Measurements from ENCODE around the gene ANKRD45.
A peak's percentile ranks its signal among the peaks of the same experiment; 100 is the strongest.
"Not testable (repeated sequence)": the region's sequence is repeated elsewhere in the genome, so short reads cannot be mapped to it uniquely, and the experiment has no call there.

Gene ANKRD45

DNA sequence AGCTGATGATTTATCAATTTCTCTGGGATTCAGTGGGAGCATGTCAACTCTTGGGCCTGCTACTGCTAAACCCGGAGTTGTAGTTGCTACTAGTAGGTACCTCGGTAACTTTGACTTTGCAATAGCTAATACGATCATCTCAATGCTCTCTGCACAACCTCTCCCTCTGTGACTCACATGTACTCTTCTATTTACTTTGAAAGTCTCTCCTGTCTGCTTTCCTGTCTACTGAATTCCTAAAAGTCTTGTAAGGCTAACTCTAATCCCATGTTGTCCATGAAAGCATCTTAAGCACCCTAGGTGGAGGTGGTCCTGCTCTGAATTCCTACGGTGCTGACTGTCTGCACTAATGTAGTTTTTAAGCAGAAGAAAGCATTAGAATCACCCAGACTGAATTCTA lies 96.1 kb downstream of the ANKRD45 start:
- DNase-seq (ENCODE audit: extremely low spot score) = no peak
- ChIA-PET POLR2A (no interaction called here), CTCF (no interaction called here)
- no peak for TF ChIP-seq FOXK2 (IDR thresholded peaks at IDR 0.05)
- TF ChIP-seq LEF1 (IDR thresholded peaks at IDR 0.05; ENCODE audit: borderline replicate concordance) = no peak
- no peak for TF ChIP-seq SUZ12 (IDR thresholded peaks at IDR 0.05)
- TF ChIP-seq HDGF (IDR thresholded peaks at IDR 0.05; ENCODE audit: borderline replicate concordance) = no peak
- no peak for TF ChIP-seq ZNF384 (IDR thresholded peaks at IDR 0.05)
- TF ChIP-seq NFRKB (IDR thresholded peaks at IDR 0.05) = no peak
- TF ChIP-seq ARNT (IDR thresholded peaks at IDR 0.05) = no peak
- no peak for TF ChIP-seq ELF4 (IDR thresholded peaks at IDR 0.05)
- TF ChIP-seq SP1 (IDR thresholded peaks at IDR 0.05) = no peak
- TF ChIP-seq TARDBP (IDR thresholded peaks at IDR 0.05) = no peak
- no peak for TF ChIP-seq FOXA1 (IDR thresholded peaks at IDR 0.05)
- TF ChIP-seq FOXM1 (IDR thresholded peaks at IDR 0.05; ENCODE audit: borderline replicate concordance) = no peak
- TF ChIP-seq CTBP1 (IDR thresholded peaks at IDR 0.05; ENCODE audit: borderline replicate concordance) = no peak
- no peak for TF ChIP-seq BHLHE40 (IDR thresholded peaks at IDR 0.05; ENCODE audit: borderline replicate concordance)
- TF ChIP-seq, protein P1, sequence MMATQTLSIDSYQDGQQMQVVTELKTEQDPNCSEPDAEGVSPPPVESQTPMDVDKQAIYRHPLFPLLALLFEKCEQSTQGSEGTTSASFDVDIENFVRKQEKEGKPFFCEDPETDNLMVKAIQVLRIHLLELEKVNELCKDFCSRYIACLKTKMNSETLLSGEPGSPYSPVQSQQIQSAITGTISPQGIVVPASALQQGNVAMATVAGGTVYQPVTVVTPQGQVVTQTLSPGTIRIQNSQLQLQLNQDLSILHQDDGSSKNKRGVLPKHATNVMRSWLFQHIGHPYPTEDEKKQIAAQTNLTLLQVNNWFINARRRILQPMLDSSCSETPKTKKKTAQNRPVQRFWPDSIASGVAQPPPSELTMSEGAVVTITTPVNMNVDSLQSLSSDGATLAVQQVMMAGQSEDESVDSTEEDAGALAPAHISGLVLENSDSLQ (IDR thresholded peaks at IDR 0.05) = no peak
- TF ChIP-seq L3MBTL2 (conservative IDR thresholded peaks at IDR 0.05) = no peak

DNA sequence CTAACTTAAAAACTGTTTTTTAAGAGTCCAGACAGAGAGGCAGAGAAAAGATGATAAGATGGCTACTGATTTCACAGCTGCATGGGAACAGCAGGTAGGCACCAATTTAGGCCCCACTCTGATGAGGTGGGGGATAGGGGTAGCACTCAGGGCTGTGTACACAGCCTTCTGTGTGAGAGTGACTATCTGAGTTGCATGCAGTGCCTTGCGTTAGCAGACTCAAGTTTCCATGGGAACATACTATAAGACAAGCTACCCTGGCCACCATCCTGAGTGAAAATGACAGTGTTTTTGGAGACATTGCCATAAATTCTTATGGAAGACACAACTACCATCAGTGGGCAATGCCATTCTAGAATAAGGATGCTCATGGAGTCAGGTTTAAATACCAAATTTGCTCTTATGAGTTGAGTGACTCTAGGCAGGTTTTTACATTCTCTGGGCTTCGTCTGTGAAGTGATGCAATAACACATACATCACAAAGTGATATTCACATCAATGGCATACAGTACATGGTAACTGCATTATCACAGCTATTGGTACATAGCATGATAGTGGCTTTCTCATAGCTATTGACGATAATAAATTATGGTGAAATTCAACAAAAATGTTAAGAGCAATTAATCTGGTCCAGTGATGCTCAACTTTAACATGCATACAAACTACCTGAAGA lies 97.3 kb downstream of the ANKRD45 start:
- POLR2A ChIA-PET = no interaction called here
- CTCF ChIA-PET = no interaction called here
- no peak for TF ChIP-seq FOXM1 (IDR thresholded peaks at IDR 0.05; ENCODE audit: borderline replicate concordance)
- no peak for TF ChIP-seq SP1 (IDR thresholded peaks at IDR 0.05)
- no peak for TF ChIP-seq NFRKB (IDR thresholded peaks at IDR 0.05)
- no peak for TF ChIP-seq L3MBTL2 (conservative IDR thresholded peaks at IDR 0.05)
- no peak for TF ChIP-seq ZNF384 (IDR thresholded peaks at IDR 0.05)
- no peak for TF ChIP-seq FOXA1 (IDR thresholded peaks at IDR 0.05)
- TF ChIP-seq CTBP1 (IDR thresholded peaks at IDR 0.05; ENCODE audit: borderline replicate concordance) = no peak
- TF ChIP-seq, protein P1 (IDR thresholded peaks at IDR 0.05) = no peak
- TF ChIP-seq HDGF (IDR thresholded peaks at IDR 0.05; ENCODE audit: borderline replicate concordance) = no peak
- no peak for TF ChIP-seq LEF1 (IDR thresholded peaks at IDR 0.05; ENCODE audit: borderline replicate concordance)
- no peak for TF ChIP-seq TARDBP (IDR thresholded peaks at IDR 0.05)
- TF ChIP-seq FOXK2 (IDR thresholded peaks at IDR 0.05) = no peak
- no peak for TF ChIP-seq ARNT (IDR thresholded peaks at IDR 0.05)
- no peak for DNase-seq (ENCODE audit: extremely low spot score)

DNA sequence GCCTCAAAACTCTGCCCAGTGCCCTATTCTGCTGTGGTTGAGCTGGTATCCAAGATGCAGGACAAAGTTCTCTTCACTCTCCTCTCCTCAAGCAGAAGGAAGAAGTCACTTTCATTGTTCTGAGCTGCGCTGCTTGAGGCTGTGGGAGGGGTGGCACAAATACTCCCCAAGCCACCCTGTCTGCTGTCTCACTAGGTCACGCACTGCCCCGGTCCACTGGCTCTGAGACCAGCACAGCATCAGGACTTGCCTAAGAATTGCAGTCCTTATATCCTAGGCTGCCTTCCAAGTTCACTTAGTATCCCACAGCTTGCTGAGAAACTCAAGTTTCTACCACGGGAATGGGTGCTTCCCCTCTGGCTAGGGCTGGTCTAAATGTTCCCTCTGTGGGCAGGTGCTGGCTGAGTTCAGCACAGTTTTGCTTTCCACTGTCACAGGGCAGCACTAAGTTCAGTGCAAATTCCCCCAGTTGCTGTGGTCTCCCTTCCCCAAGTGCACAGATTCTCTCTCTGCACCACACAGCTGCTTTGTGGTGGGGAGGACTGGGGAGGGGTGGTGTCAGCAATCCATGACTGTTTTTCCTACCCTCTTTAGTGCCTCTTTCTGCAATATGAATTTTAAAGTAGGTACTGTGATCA lies 99.2 kb downstream of the ANKRD45 start:
- POLR2A ChIA-PET = no interaction called here

DNA sequence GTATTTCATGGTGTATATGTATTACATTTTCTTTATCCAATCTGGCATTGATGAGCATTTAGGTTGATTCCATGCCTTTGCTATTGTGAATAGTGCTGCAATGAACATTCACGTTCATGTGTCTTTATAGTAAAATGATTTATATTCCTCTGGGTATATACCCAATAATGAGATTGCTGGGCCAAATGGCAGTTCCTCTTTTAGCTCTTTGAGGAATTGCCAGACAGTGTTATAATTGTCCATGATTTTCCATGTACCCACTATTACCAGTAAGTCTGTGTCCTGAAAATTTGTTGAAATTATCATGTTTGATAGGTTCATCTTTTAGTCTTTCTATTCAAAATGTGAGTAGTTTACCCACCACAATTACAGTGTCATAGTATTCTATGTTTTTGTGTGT lies 101.2 kb downstream of the ANKRD45 start:
- CTCF ChIA-PET = no interaction called here
- TF ChIP-seq SUZ12 (IDR thresholded peaks at IDR 0.05) (no peak), FOXM1 (IDR thresholded peaks at IDR 0.05; ENCODE audit: borderline replicate concordance) (no peak), NFRKB (IDR thresholded peaks at IDR 0.05) (no peak), FOXK2 (IDR thresholded peaks at IDR 0.05) (no peak), ARNT (IDR thresholded peaks at IDR 0.05) (no peak), ELF4 (IDR thresholded peaks at IDR 0.05) (no peak), TARDBP (IDR thresholded peaks at IDR 0.05) (no peak), ZNF384 (IDR thresholded peaks at IDR 0.05) (no peak), SP1 (IDR thresholded peaks at IDR 0.05) (no peak), CTBP1 (IDR thresholded peaks at IDR 0.05; ENCODE audit: borderline replicate concordance) (no peak), LEF1 (IDR thresholded peaks at IDR 0.05; ENCODE audit: borderline replicate concordance) (no peak), HDGF (IDR thresholded peaks at IDR 0.05; ENCODE audit: borderline replicate concordance) (no peak), BHLHE40 (IDR thresholded peaks at IDR 0.05; ENCODE audit: borderline replicate concordance) (no peak), FOXA1 (IDR thresholded peaks at IDR 0.05) (no peak), L3MBTL2 (conservative IDR thresholded peaks at IDR 0.05) (no peak)
- TF ChIP-seq, protein P1 (IDR thresholded peaks at IDR 0.05) = no peak
- POLR2A ChIA-PET = no interaction called here
- no peak for DNase-seq (ENCODE audit: extremely low spot score)

More for the DNA sequence above, 99.2 kb downstream of the ANKRD45 start:
- TF ChIP-seq L3MBTL2 (conservative IDR thresholded peaks at IDR 0.05) = no peak
- CTCF ChIA-PET = no interaction called here
- no peak for DNase-seq (ENCODE audit: extremely low spot score)

DNA sequence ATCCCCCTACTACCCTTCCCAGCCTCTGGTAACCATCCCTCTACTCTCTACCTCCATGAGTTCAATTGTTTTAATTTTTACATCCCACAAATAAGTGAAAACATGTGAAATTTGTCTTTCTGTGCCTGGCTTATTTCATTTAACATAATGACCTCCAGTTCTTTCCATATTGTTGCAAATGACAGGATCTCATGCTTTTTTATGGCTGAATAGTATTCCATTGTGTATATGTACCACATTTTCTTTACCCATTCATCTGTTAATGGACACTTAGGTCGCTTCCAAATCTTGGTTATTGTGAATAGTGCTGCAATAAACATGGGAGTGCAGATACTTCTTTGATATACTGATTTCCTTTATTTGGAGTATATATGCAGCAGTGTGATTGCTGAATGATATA lies 105.8 kb downstream of the ANKRD45 start:
- CTCF ChIA-PET; DNase-seq (ENCODE audit: extremely low spot score); POLR2A ChIA-PET: not testable (repeated sequence)

DNA sequence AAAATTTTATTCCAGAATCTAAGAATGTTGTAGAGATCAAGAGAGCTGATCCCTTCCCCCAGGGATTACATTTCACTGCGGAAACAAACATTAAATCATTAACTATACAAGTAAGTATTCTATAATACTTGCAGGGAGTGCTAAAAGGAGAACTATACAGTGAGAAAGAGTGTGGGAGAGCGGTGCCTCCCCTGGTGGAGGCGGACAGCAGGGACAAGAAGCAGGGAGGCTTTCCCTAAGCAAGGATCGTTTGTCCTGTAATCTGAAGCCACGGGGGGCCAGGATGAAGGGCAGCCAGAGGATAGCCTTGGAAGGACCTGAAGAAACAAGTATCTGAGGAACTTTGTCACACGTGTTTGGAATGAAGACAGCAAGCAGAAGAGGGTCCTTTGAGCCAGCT lies 106.8 kb downstream of the ANKRD45 start:
- CTCF ChIA-PET = no interaction called here
- TF ChIP-seq TARDBP (IDR thresholded peaks at IDR 0.05) = no peak
- no peak for TF ChIP-seq L3MBTL2 (conservative IDR thresholded peaks at IDR 0.05)
- no peak for TF ChIP-seq NFRKB (IDR thresholded peaks at IDR 0.05)
- no peak for TF ChIP-seq ELF4 (IDR thresholded peaks at IDR 0.05)
- no peak for TF ChIP-seq SUZ12 (IDR thresholded peaks at IDR 0.05)
- TF ChIP-seq FOXA1 (IDR thresholded peaks at IDR 0.05) = no peak
- TF ChIP-seq ZNF384 (IDR thresholded peaks at IDR 0.05) = no peak
- TF ChIP-seq HDGF (IDR thresholded peaks at IDR 0.05; ENCODE audit: borderline replicate concordance) = no peak
- no peak for TF ChIP-seq BHLHE40 (IDR thresholded peaks at IDR 0.05; ENCODE audit: borderline replicate concordance)
- TF ChIP-seq, protein P1 (IDR thresholded peaks at IDR 0.05) = no peak
- no peak for TF ChIP-seq FOXM1 (IDR thresholded peaks at IDR 0.05; ENCODE audit: borderline replicate concordance)
- no peak for TF ChIP-seq LEF1 (IDR thresholded peaks at IDR 0.05; ENCODE audit: borderline replicate concordance)
- TF ChIP-seq ARNT (IDR thresholded peaks at IDR 0.05) = no peak
- TF ChIP-seq FOXK2 (IDR thresholded peaks at IDR 0.05) = no peak
- TF ChIP-seq CTBP1 (IDR thresholded peaks at IDR 0.05; ENCODE audit: borderline replicate concordance) = no peak
- DNase-seq (ENCODE audit: extremely low spot score) = peak; percentile 46
- POLR2A ChIA-PET = no interaction called here
